Panc1 (cell line): Measurements from ENCODE around the gene MACF1.

Source experiments
- CTCF ChIP-seq: fragments of 450-650 bp; IDR thresholded peaks from 2 replicates; pipeline ENCODE4 v1.5.1; 2017; ENCODE audit warnings: mild to moderate bottlenecking
- POLR2AphosphoS5 ChIP-seq: IDR thresholded peaks from 2 replicates; pipeline ENCODE4 v1.6.1; 2012; ENCODE audit warnings: mild to moderate bottlenecking, low read depth, low read length, moderate library complexity
- REST ChIP-seq, 2 experiments: IDR thresholded peaks; 2 replicates each; pipeline ENCODE4 v1.6.1; 2011 to 2012; ENCODE audit warnings: low read depth in 2 of 2, control low read depth in 1 of 2, low read length in 1 of 2, mild to moderate bottlenecking in 1 of 2, moderate library complexity in 1 of 2; ENCODE audit not compliant: insufficient read depth in 1 of 2
- SIN3A ChIP-seq: IDR thresholded peaks from 2 replicates; pipeline ENCODE4 v1.6.1; 2012; ENCODE audit warnings: low read depth, mild to moderate bottlenecking, low read length, moderate library complexity, borderline replicate concordance; ENCODE audit not compliant: insufficient read depth
- TCF7L2 ChIP-seq: IDR thresholded peaks from 2 replicates; pipeline ENCODE4 v1.6.1; 2011; ENCODE audit warnings: mild to moderate bottlenecking, low read depth, low read length, inconsistent platforms

GRCh38 chr1:39250460-39251240 lies 46.2 kb downstream of the MACF1 start:
- TF ChIP-seq TCF7L2 (no peak), CTCF (no peak), REST (IDR thresholded peaks at IDR 0.05; ENCODE audit: insufficient read depth in 1 of 2, low read depth in 2 of 2, low read length in 1 of 2) (no peak), POLR2AphosphoS5 (no peak), SIN3A (no peak)
